ENCODE data around the gene TANC1.
"Not testable (repeated sequence)": the region's sequence is repeated elsewhere in the genome, so short reads cannot be mapped to it uniquely, and the experiment has no call there.

TANC1 gene

DNA sequence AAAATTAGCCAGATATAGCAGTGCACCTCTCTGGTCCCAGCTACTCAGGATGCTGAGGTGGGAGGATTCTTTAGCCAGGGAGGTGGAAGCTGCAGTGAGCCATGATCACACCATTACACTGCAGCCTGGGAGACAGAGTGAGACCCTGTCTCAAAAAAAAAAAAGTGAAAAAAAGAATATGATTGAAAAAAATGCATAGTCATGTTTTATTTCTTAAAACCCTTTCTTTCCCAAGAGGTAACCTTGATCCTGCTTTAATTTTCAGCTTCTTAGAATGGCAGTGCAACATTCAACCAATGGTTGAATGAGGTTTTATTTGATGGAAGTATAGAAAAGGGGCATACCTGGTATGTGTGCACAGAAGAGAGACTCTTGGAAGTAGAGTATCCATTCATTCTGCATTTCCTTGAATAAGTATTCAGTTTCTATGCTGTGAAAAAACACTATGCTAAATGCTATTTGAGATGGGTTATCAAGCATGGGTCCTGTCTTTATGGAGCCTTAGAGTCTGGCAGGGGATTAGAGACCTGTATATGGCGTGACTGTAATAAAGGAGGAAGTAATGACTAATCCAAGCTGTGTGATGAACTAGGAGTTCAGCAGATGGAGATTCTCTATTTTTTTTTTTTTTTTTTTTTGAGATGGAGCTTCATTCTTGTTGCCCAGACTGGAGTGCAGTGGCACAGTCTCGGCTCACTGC is 171.8 kb downstream of the TANC1 start:
- DNase-seq (ENCODE audit: low spot score): peak; percentile 53

- DNase-seq (ENCODE audit: low spot score): not testable (repeated sequence)
Measured at GRCh38 chr2:159140821-159141220, 172.4 kb downstream of the TANC1 start.

GRCh38 chr2:159144776-159145614 is 176.6 kb downstream of the TANC1 start:
- DNase-seq (ENCODE audit: low spot score): no peak

GRCh38 chr2:159145745-159146354 is 177.4 kb downstream of the TANC1 start:
- DNase-seq (ENCODE audit: low spot score): no peak

- DNase-seq (ENCODE audit: low spot score): no peak
Measured at GRCh38 chr2:159146996-159147666, 178.7 kb downstream of the TANC1 start.

DNA sequence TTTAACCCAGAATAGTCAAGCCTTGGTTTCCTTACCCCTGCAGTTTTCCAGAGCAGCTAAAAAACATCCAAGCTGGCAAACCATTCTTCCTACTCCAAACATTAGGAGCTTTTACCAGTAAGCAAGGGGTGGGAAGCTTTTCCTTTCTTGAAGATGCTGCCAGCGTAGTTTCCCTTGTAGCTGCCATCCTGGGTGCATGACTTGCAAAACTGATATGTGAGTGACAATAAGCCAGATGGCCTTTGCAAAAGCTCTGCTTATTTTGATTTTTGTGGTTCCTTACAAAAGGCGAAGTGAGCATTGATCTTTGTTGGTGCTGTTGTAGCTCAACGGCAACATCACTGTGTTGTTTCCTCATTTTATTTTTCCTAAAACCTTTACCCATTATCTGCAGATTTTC is 179.2 kb downstream of the TANC1 start:
- no peak for DNase-seq (ENCODE audit: low spot score)

DNA sequence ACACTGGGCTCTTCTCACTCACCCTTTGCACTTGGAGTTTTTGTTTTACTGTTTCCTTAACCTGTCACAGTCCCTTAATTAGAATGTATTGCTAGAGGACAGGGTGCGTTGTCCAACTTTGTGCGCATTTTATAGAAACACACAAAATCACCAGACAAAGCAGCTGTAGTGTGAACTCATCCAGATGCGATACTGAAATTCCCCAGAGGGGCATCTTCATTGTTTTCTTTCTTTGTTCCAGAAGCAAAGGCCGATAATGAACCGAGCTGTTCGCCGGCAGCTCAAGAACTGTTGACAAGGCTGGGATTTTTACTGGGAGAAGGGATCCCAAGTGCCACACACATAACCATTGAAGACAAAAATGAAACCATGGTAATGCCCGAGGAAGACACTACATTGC is 180.5 kb downstream of the TANC1 start:
- no peak for DNase-seq (ENCODE audit: low spot score)

DNA sequence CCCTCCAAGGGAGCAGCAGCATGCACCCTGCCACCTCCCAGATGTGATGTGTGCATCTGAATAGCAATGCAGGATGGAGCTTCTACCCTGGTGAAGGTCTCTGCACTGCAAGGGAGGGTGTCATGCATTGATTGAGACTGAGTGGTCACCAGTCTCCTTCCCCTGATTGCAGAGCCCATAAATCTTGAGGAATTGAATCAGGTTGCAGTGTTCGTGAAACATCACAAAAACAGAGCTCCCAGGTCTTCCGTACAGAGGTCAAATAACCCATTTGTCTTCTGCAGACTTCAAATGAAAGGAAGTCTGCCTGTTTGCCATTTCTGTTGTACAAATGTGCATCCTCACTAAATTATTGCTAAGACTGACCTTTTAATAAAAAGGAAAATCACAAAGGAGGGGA is 181.3 kb downstream of the TANC1 start:
- DNase-seq (ENCODE audit: low spot score): no peak

DNA sequence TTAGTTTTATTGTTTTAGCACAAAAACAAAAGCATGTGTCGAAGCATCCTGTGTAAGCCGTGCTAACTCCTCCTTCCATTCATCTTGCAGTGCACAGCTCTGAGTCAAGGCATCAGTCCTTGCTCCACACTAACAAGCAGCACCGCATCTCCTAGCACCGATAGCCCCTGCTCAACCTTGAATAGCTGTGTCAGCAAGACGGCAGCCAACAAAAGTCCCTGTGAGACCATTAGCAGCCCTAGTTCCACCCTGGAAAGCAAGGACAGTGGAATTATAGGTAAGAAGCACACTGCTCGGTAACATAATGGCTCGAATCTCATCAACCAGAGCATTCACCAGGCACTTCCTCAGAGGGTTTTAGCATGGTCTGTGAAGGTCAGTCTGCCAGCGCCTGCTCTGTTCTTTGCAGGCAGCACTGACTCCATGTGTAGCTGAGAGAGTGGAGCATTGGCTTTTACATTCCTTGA is 181.9 kb downstream of the TANC1 start:
- DNase-seq (ENCODE audit: low spot score): no peak

DNA sequence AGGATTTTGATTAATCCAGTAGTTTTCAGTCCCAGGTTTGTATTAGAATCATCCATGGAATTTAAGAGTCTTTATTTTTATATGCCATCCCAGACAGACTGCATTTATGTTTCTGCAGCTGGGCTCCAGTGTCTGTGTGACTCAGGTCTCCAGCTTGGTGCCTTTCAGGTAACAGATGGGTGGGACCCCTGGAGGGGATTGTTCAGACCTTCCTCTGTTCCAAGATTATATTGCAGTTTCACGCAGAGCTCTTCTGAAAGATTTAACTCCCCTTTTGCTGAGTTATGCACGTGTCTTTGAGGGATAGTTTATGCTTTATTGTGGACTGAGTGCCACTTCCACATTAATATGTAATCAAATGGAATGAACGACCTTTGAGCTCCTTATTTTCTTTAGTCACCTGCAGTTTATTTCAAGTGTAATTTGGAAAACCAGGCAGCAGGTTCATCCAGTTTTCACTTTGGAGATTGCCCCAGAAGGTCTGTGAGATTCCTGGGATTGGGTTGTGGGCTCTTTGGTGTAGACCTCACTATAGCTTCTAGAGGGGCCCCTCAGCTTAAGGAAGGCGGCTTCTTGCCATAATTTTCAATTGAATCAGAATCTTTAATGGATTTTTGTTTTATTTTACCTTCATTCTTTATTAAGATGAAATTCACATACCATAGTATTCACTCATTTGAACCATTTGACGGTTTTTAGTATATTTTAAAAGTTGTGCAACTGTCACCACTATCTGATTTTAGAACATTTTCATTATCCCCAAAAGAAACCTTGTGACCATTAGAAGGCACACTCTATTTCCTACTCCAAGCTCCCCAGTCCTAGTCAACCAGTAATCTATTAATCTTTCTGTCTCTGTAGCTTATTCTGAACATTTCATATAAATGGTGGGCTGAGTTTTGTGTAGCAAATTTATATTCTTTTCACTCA is 183.0 kb downstream of the TANC1 start:
- no peak for DNase-seq (ENCODE audit: low spot score)

DNA sequence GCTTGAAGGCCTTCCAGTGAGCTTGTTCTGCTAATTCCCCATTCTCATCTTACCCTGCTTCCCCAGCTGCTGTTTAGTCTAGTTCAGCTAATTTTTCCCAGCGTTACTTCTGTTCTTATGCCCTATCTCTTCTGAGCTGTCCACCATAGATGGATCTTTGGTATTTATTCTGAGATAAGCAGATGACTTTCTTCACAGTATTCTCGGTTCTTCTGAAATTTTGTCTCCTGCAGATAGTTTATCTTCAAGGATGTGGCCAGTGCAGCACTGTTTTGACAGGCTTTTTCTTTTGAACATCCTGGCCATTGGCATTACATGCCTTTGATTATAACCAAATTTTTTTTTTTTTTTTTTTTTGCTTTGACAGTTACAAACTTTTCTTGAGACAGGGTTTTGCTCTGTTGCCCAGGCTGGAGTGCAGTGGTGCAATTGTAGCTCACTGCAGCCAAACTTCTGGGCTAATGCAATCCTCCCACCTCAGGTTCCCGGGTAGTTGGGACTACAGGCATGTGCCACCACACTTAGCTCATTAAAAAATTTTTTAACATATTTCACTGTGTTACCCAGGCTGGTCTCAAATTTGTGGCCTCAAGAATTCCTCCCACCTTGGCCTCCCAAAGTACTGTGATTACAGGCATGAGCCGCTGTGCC is 183.8 kb downstream of the TANC1 start:
- DNase-seq (ENCODE audit: low spot score): no peak

GRCh38 chr2:159153063-159153462 is 184.6 kb downstream of the TANC1 start:
- no peak for DNase-seq (ENCODE audit: low spot score)

DNA sequence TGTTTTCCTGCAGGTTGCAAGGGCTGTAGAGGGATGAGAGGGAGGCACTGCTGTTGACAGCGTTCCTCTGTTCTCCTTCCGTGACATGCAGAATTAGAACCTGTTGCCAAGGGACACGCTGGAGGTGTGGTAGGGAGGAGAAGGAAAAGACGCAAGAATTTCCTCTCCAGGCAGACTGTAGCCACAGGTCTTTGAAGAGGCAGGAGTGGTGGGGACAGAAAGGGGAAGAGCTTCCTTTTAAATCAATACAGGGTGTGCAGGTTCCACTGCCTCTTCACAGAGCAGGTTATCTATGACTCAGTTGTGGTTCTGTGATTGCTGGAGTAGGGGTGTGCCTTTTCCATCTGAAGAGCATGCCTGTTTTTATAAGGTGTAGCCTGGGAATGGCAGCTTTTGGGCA is 185.0 kb downstream of the TANC1 start:
- peak; percentile 78 for DNase-seq (ENCODE audit: low spot score)

DNA sequence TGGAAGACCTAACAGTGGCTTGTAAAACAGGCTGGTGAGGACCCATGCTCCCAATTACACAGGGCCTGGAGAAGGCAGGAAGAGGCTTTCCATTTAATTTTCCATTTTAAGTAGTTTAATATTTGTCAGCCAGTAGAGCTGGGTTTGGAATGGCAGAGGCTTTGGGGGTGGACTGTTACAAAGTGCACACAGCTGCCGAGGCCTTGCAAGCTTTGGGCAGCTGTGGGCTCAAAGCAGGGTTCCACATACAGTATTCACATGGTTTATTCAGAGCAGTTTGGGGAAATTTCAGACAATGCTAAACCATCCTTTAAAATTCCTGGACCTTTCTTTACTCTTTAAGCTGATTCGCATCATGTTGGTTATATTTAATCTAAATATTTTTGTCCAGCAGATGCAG is 185.5 kb downstream of the TANC1 start:
- no peak for DNase-seq (ENCODE audit: low spot score)

- no peak for DNase-seq (ENCODE audit: low spot score)
Measured at GRCh38 chr2:159154366-159154765, 185.9 kb downstream of the TANC1 start.

DNA sequence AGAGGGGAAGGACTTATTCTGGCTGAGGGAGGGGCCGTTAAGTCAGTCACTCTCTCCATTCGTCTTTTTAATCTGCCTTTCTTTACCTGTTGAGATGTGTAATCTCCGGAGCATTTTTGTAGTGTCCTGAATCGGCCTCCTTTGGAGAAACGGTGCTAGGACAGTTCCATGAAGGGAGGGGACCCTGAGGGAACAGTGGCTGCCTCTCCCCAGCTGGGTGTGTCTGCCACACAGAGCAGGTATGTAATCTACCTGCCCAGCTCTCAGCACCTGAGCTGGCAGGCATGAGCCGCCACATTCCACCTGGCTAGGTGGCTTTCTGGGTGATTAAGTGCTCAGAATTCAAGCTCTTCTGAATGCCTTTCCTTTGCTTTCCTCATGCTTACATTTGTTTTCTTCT is 186.9 kb downstream of the TANC1 start:
- peak; percentile 80 for DNase-seq (ENCODE audit: low spot score)

GRCh38 chr2:159155791-159156190 is 187.4 kb downstream of the TANC1 start:
- DNase-seq (ENCODE audit: low spot score): no peak

GRCh38 chr2:159156834-159157233 is 188.4 kb downstream of the TANC1 start:
- DNase-seq (ENCODE audit: low spot score): peak; percentile 62

- DNase-seq (ENCODE audit: low spot score): peak; percentile 28
Measured at GRCh38 chr2:159157361-159158209, 189.1 kb downstream of the TANC1 start.

GRCh38 chr2:159160412-159160811 is 192.0 kb downstream of the TANC1 start:
- no peak for DNase-seq (ENCODE audit: low spot score)

Measured in kidney tubule cell (primary cell).